Body of pancreas (tissue), 4 donors: Measurements from ENCODE around the gene ATOH8.

Source experiments
- POLR2A ChIP-seq, 3 donors: fragments of 450-650 bp; IDR thresholded peaks; one replicate each; pipeline ENCODE4 v1.6.1; 2016; ENCODE audit warnings: antibody characterized with exemption in 3 of 3, mild to moderate bottlenecking in 2 of 3
- TF ChIP-seq, protein P1 (sequence below), 7 experiments: fragments of 450-650 bp in 4 of 7; fragments of 200-600 bp in 3 of 7; sonication (generic) in 3 of 7; IDR thresholded peaks; one replicate each; pipeline ENCODE4 v1.5.1; 2016 to 2019; ENCODE audit warnings: antibody characterized with exemption in 7 of 7

- TF ChIP-seq, protein P1, sequence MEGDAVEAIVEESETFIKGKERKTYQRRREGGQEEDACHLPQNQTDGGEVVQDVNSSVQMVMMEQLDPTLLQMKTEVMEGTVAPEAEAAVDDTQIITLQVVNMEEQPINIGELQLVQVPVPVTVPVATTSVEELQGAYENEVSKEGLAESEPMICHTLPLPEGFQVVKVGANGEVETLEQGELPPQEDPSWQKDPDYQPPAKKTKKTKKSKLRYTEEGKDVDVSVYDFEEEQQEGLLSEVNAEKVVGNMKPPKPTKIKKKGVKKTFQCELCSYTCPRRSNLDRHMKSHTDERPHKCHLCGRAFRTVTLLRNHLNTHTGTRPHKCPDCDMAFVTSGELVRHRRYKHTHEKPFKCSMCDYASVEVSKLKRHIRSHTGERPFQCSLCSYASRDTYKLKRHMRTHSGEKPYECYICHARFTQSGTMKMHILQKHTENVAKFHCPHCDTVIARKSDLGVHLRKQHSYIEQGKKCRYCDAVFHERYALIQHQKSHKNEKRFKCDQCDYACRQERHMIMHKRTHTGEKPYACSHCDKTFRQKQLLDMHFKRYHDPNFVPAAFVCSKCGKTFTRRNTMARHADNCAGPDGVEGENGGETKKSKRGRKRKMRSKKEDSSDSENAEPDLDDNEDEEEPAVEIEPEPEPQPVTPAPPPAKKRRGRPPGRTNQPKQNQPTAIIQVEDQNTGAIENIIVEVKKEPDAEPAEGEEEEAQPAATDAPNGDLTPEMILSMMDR (IDR thresholded peaks at IDR 0.05), result no peak
- TF ChIP-seq POLR2A (IDR thresholded peaks at IDR 0.05), result no peak
Observed at GRCh38 chr2:85776672-85777071, 22.9 kb downstream of the ATOH8 start.
